Gastroesophageal sphincter (tissue), 3 donors: ENCODE results near the gene CENPN.

Source experiments
- CTCF ChIP-seq, 4 experiments: fragments of 200-600 bp in 2 of 4; fragments of 450-650 bp in 2 of 4; sonication (generic) in 1 of 4; IDR thresholded peaks; one replicate each; pipeline ENCODE4 v1.5.1; 2017 to 2019; ENCODE audit warnings: antibody characterized with exemption in 4 of 4, mild to moderate bottlenecking in 2 of 4, moderate library complexity in 2 of 4
- EP300 ChIP-seq: sonication (generic); formaldehyde crosslinking; IDR thresholded peaks from one replicate; pipeline ENCODE4 v1.6.1; 2017; ENCODE audit warnings: antibody characterized with exemption, mild to moderate bottlenecking
- POLR2A ChIP-seq, 2 donors: fragments of 450-650 bp; IDR thresholded peaks; one replicate each; pipeline ENCODE4 v1.6.1; 2017; ENCODE audit warnings: antibody characterized with exemption in 2 of 2, mild to moderate bottlenecking in 2 of 2, moderate library complexity in 1 of 2
- POLR2AphosphoS5 ChIP-seq: sonication (generic); formaldehyde crosslinking; IDR thresholded peaks from one replicate; pipeline ENCODE4 v1.6.1; 2017; ENCODE audit warnings: antibody characterized with exemption

DNA sequence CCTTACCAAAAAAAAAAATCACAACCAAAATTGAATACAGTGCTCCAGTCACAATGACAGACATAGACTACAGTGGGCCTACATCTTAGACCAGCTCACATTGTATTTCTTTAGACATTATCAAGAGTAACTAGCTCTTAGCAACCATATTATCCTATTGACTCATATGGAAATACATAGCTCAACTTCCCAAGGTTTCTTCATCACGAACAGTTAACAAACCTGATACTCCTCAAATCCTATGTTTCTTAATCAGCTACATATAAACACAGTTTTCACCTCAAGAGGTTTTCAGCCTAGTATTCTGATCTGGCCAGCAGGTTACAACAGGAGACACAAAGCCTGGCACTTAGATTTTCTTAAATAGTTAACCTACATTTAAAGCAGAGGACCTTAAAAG is 30.1 kb upstream of the CENPN start:
- TF ChIP-seq CTCF (IDR thresholded peaks at IDR 0.05) (no peak), POLR2A (IDR thresholded peaks at IDR 0.05) (no peak), POLR2AphosphoS5 (no peak), EP300 (no peak)
